HepG2 (cell line): ENCODE measurements around the gene ADAMTS16. TPM values are rescaled to one million over a fixed set of nuclear protein-coding genes. Genes with fewer than 3 reads are reported as not detected.

Experiments used
- ARNT ChIP-seq: fragments of 450-650 bp; IDR thresholded peaks from 2 replicates; pipeline ENCODE4 v1.6.1; 2017
- CAMTA2 ChIP-seq: sonication (generic); formaldehyde crosslinking; IDR thresholded peaks from 2 replicates; pipeline ENCODE4 v1.4.0; 2020; ENCODE audit warnings: mild to moderate bottlenecking, missing genetic modification reagents, borderline replicate concordance
- CREM ChIP-seq, 2 experiments: sonication (generic) in 1 of 2; formaldehyde crosslinking in 1 of 2; IDR thresholded peaks; 2 replicates each; pipeline versions ENCODE4 v1.4.0 to v1.6.1; 2016 to 2020; ENCODE audit warnings: antibody characterized with exemption in 1 of 2, mild to moderate bottlenecking in 1 of 2, missing genetic modification reagents in 1 of 2
- DMAP1 ChIP-seq: IDR thresholded peaks from 2 replicates; pipeline ENCODE4 v1.6.1; 2016
- GTF3A ChIP-seq: sonication (generic); formaldehyde crosslinking; conservative IDR thresholded peaks from 2 replicates; pipeline ENCODE4 v1.4.0; 2020; ENCODE audit warnings: mild to moderate bottlenecking, missing genetic modification reagents
- HNF4G ChIP-seq, 2 experiments: sonication (generic) in 1 of 2; formaldehyde crosslinking in 1 of 2; IDR thresholded peaks; 2 replicates each; pipeline versions ENCODE4 v1.4.0 to v1.6.1; 2011 to 2020; ENCODE audit warnings: borderline replicate concordance in 2 of 2, low read depth in 2 of 2, mild to moderate bottlenecking in 2 of 2, low read length in 1 of 2, missing genetic modification reagents in 1 of 2, moderate library complexity in 1 of 2
- MAFG ChIP-seq: sonication (generic); formaldehyde crosslinking; IDR thresholded peaks from 2 replicates; pipeline ENCODE4 v1.5.1; 2020; ENCODE audit warnings: mild to moderate bottlenecking, missing genetic modification reagents
- NCOA2 ChIP-seq: sonication (generic); formaldehyde crosslinking; IDR thresholded peaks from 2 replicates; pipeline ENCODE4 v1.8.0; 2022; ENCODE audit warnings: inconsistent platforms
- SMAD9 ChIP-seq: sonication (generic); formaldehyde crosslinking; IDR thresholded peaks from 2 replicates; pipeline ENCODE4 v1.5.1; 2020; ENCODE audit warnings: mild to moderate bottlenecking, missing genetic modification reagents
- SOX6 ChIP-seq, 2 experiments: fragments of 450-650 bp in 1 of 2; sonication (generic) in 1 of 2; formaldehyde crosslinking in 1 of 2; IDR thresholded peaks; 2 replicates each; pipeline versions ENCODE4 v1.4.0 to v1.6.1; 2017 to 2020; ENCODE audit warnings: antibody characterized with exemption in 1 of 2, mild to moderate bottlenecking in 1 of 2, missing genetic modification reagents in 1 of 2
- ZBTB26 ChIP-seq: IDR thresholded peaks from 2 replicates; pipeline ENCODE4 v1.6.1; 2016; ENCODE audit warnings: missing compliant biosample characterization, missing genetic modification reagents, borderline replicate concordance
- ZBTB38 ChIP-seq: sonication (generic); formaldehyde crosslinking; IDR thresholded peaks from 2 replicates; pipeline ENCODE4 v1.5.1; 2020; ENCODE audit warnings: mild to moderate bottlenecking, missing genetic modification reagents
- ZFP90 ChIP-seq: sonication (generic); formaldehyde crosslinking; IDR thresholded peaks from 2 replicates; pipeline ENCODE4 v1.8.0; 2022; ENCODE audit warnings: missing genetic modification reagents, mild to moderate bottlenecking, inconsistent platforms, borderline replicate concordance
- ZNF101 ChIP-seq: sonication (generic); formaldehyde crosslinking; IDR thresholded peaks from 2 replicates; pipeline ENCODE4 v1.4.0; 2020; ENCODE audit warnings: mild to moderate bottlenecking, low read depth, missing genetic modification reagents, borderline replicate concordance
- ZNF431 ChIP-seq: sonication (generic); formaldehyde crosslinking; IDR thresholded peaks from 2 replicates; pipeline ENCODE4 v1.9.0; 2022; ENCODE audit warnings: missing genetic modification reagents, low read depth, mild to moderate bottlenecking, borderline replicate concordance
- ZNF546 ChIP-seq: sonication (generic); formaldehyde crosslinking; conservative IDR thresholded peaks from 2 replicates; pipeline ENCODE4 v1.8.1; 2023; ENCODE audit warnings: mild to moderate bottlenecking, missing genetic modification reagents
- ZNF570 ChIP-seq: sonication (generic); formaldehyde crosslinking; IDR thresholded peaks from 2 replicates; pipeline ENCODE4 v1.4.0; 2020; ENCODE audit warnings: mild to moderate bottlenecking, missing genetic modification reagents, borderline replicate concordance
- ZNF660 ChIP-seq: sonication (generic); formaldehyde crosslinking; IDR thresholded peaks from 2 replicates; pipeline ENCODE4 v1.5.1; 2020; ENCODE audit warnings: mild to moderate bottlenecking, low read depth, missing genetic modification reagents, borderline replicate concordance
- ZNF782 ChIP-seq: sonication (generic); formaldehyde crosslinking; IDR thresholded peaks from 2 replicates; pipeline ENCODE4 v1.4.0; 2020; ENCODE audit warnings: missing genetic modification reagents, mild to moderate bottlenecking, borderline replicate concordance
- polyA plus RNA-seq, 8 experiments: library from polyadenylated mRNA; depleted of rRNA in 3 of 8; stranded (reverse) in 7 of 8; unstranded in 1 of 8; fragments of >200 nt; fragmentation: Illumina TruSeq in 4 of 8; extraction: Trizol in 4 of 8; gene quantifications; 2 replicates each; pipeline versions ENCODE4 v1.2.1 to v1.2.3, GENCODE V29; 2011 to 2016; ENCODE audit warnings: low read depth in 4 of 8, missing spikeins in 1 of 8, mixed read lengths in 1 of 8; ENCODE audit not compliant: insufficient read depth in 1 of 8
- total RNA-seq, 5 experiments: library from RNA; depleted of rRNA; stranded (reverse); fragments of >200 nt; fragmentation: Illumina TruSeq; extraction: Trizol; gene quantifications; 2 replicates each; pipeline ENCODE4 v1.2.3, GENCODE V29; 2016; ENCODE audit warnings: low read depth in 1 of 5
- TF ChIP-seq, protein P1 (sequence below): sonication (generic); formaldehyde crosslinking; IDR thresholded peaks from 2 replicates; pipeline ENCODE4 v1.5.0; 2020; ENCODE audit warnings: missing genetic modification reagents, mild to moderate bottlenecking, borderline replicate concordance
- TF ChIP-seq, protein P2 (sequence below): sonication (generic); formaldehyde crosslinking; IDR thresholded peaks from 2 replicates; pipeline ENCODE4 v1.4.0; 2020; ENCODE audit warnings: missing genetic modification reagents, mild to moderate bottlenecking, borderline replicate concordance
- TF ChIP-seq, protein P3 (sequence below): sonication (generic); formaldehyde crosslinking; conservative IDR thresholded peaks from 2 replicates; pipeline ENCODE4 v1.4.0; 2020; ENCODE audit warnings: missing genetic modification reagents

The ADAMTS16 gene
- total and polyA plus RNA-seq, 2 of the 13 experiments (the other 11 are each of a cell fraction or from before 2014, with no cell fraction given): 0.02 to 0.03 TPM

GRCh38 chr5:5350101-5350500, 210.0 kb downstream of the ADAMTS16 start (continued):
- TF ChIP-seq ZNF546 (CRISPR knock-in tag) (no peak), ZFP90 (CRISPR knock-in tag) (no peak), SOX6 (IDR thresholded peaks at IDR 0.05) (no peak), SOX6 (CRISPR knock-in tag; IDR thresholded peaks at IDR 0.05) (peak; percentile 54), SMAD9 (CRISPR knock-in tag) (no peak), ARNT (no peak), ZNF570 (CRISPR knock-in tag) (no peak), ZNF101 (CRISPR knock-in tag) (no peak), CREM (IDR thresholded peaks at IDR 0.05) (peak; percentile 55; the same call in 1 of the 2 replicates), CREM (CRISPR knock-in tag; IDR thresholded peaks at IDR 0.05) (no peak), HNF4G (IDR thresholded peaks at IDR 0.05; ENCODE audit: borderline replicate concordance, low read depth, low read length) (no peak), HNF4G (CRISPR knock-in tag; IDR thresholded peaks at IDR 0.05; ENCODE audit: borderline replicate concordance, low read depth) (peak; percentile 60; the same call in 1 of the 2 replicates), ZNF782 (CRISPR knock-in tag) (no peak), ZBTB26 (CRISPR knock-in tag) (no peak), NCOA2 (CRISPR knock-in tag) (peak; percentile 33; the same call in 1 of the 2 replicates), ZNF660 (CRISPR knock-in tag) (no peak), CAMTA2 (CRISPR knock-in tag) (no peak), DMAP1 (CRISPR knock-in tag) (no peak), ZBTB38 (CRISPR knock-in tag) (no peak), MAFG (CRISPR knock-in tag) (no peak), GTF3A (CRISPR knock-in tag) (no peak), ZNF431 (no peak)
- TF ChIP-seq, protein P1, sequence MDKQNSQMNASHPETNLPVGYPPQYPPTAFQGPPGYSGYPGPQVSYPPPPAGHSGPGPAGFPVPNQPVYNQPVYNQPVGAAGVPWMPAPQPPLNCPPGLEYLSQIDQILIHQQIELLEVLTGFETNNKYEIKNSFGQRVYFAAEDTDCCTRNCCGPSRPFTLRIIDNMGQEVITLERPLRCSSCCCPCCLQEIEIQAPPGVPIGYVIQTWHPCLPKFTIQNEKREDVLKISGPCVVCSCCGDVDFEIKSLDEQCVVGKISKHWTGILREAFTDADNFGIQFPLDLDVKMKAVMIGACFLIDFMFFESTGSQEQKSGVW (CRISPR knock-in tag): no peak
- TF ChIP-seq, protein P2, sequence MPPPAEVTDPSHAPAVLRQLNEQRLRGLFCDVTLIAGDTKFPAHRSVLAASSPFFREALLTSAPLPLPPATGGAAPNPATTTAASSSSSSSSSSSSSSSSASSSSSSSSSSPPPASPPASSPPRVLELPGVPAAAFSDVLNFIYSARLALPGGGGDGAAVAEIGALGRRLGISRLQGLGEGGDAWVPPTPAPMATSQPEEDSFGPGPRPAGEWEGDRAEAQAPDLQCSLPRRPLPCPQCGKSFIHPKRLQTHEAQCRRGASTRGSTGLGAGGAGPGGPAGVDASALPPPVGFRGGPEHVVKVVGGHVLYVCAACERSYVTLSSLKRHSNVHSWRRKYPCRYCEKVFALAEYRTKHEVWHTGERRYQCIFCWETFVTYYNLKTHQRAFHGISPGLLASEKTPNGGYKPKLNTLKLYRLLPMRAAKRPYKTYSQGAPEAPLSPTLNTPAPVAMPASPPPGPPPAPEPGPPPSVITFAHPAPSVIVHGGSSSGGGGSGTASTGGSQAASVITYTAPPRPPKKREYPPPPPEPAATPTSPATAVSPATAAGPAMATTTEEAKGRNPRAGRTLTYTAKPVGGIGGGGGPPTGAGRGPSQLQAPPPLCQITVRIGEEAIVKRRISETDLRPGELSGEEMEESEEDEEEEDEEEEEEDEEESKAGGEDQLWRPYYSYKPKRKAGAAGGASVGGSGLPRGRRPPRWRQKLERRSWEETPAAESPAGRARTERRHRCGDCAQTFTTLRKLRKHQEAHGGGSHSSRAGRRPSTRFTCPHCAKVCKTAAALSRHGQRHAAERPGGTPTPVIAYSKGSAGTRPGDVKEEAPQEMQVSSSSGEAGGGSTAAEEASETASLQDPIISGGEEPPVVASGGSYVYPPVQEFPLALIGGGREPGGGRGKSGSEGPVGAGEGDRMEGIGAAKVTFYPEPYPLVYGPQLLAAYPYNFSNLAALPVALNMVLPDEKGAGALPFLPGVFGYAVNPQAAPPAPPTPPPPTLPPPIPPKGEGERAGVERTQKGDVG: no peak
- TF ChIP-seq, protein P3, sequence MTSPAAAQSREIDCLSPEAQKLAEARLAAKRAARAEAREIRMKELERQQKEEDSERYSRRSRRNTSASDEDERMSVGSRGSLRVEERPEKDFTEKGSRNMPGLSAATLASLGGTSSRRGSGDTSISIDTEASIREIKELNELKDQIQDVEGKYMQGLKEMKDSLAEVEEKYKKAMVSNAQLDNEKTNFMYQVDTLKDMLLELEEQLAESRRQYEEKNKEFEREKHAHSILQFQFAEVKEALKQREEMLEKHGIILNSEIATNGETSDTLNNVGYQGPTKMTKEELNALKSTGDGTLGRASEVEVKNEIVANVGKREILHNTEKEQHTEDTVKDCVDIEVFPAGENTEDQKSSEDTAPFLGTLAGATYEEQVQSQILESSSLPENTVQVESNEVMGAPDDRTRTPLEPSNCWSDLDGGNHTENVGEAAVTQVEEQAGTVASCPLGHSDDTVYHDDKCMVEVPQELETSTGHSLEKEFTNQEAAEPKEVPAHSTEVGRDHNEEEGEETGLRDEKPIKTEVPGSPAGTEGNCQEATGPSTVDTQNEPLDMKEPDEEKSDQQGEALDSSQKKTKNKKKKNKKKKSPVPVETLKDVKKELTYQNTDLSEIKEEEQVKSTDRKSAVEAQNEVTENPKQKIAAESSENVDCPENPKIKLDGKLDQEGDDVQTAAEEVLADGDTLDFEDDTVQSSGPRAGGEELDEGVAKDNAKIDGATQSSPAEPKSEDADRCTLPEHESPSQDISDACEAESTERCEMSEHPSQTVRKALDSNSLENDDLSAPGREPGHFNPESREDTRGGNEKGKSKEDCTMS (CRISPR knock-in tag): no peak
